HS-27A (cell line): ENCODE measurements around the gene FST.

ENCODE experiments used
- DNase-seq: peaks from one replicate; pipeline ENCODE4 v3.0.0-alpha.2; 2012; ENCODE audit warnings: low read depth, missing footprints

Gene FST, protein sequence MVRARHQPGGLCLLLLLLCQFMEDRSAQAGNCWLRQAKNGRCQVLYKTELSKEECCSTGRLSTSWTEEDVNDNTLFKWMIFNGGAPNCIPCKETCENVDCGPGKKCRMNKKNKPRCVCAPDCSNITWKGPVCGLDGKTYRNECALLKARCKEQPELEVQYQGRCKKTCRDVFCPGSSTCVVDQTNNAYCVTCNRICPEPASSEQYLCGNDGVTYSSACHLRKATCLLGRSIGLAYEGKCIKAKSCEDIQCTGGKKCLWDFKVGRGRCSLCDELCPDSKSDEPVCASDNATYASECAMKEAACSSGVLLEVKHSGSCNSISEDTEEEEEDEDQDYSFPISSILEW

DNA sequence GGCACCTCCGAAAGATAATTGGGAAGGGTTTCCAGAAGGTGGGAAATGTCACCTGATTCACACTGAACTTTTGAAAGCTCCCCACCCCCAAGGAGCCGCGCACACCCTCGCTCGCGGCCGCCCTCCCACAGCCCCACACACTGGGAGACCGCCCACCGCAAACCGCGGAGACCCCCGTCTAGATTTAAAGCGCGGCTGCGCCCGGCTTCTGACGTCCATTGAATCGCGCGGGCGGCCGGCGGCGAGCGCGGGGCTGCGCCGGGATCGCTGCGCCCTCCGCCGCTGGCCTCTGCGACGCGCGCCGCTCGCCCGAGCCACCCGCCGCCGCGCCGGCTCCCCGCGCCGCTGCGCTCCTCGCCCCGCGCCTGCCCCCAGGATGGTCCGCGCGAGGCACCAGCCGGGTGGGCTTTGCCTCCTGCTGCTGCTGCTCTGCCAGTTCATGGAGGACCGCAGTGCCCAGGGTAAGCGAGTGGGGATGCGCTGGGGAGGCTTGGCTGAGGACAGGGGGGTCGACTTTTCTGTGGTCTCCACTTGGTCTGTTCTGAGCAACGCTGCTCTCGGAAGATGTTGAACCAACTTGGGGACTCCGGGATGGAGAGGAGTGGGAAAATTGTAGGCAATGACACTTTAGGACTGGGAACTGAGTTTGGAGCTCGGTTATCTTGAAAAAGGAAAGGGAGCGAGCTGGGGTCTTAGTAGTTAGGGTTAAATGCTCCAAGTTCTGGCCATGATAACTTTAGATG, at the start of gene FST:
FST (plus strand) TSS at position 214 of the 743 bp plus-strand sequence; CDS start at position 377, 163 bp downstream.
- no peak for DNase-seq

GRCh38 chr5:53431665-53432064, 48.8 kb upstream of the FST start:
- no peak for DNase-seq

DNA sequence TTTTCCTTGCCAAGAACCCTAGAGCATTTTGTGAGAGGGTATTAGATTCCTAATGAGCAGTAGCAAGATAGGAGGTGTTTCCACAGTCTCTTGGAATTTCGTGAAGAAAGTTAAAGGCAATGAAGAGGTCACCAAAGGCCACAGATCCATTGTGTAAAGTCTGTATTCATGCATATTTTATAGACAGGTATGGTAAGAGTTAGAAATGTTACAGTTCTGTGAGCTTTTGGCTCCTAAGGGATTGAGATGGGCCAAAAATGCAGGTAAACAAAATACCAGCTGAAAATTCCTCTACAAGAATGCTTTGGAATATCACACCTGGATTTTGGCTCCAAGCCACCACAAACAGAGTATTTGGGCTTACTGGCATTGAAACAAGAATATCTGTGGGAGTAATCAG, 47.4 kb upstream of the FST start:
- DNase-seq, result no peak

- DNase-seq, result no peak
Observed at GRCh38 chr5:53434541-53434940, 45.9 kb upstream of the FST start.

DNA sequence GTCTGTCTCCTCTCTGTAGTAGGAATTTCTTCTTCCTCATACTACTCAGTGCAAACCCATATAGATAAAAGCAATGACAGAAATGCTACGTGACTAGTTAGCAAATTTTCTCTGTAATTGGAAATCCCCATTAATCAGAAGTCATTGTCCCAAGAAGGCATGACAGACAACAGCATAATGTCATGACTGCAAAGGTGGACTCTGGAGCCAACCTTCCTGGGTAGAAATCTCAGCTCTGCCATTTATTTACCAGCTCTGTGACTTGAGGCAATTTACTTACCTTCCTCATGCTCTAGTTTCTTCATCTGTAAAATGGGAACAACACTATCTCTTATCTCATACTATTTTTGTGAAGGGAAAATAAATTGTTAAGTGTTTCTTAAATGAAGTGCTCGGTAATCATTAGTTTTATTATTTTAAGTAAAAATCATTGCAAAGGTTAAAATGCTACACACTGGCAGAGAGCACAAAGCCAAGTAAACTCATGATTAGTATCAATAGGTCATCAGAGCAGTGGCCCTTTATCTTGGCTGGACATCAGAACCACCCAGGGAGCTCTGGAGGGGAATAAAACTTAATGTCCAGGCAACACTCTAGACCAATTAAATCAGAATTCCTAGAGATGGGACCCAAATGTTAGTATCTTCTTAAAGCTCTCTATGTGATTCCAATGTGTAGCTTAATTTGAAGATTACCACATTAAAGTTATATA, 43.8 kb upstream of the FST start:
- DNase-seq, result no peak

DNA sequence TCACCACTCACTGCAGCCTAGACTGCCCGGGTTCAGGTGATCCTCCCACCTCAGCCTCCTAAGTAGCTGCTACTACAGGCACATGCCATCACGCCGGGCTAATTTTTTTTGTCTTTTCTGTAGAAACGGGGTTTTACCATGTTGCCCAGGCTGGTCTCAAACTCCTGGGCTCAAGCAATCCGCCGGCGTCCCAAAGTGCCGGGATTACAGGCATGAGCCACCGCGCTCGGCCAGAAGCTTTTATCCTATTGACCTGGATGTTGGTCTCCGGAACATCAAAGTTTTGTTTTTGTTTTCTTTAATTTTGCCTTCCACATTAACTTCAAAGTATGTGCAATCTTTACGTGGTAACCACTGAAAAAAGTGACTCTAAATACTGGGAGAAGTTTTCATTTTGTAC, 42.4 kb upstream of the FST start:
- DNase-seq, result no peak

DNA sequence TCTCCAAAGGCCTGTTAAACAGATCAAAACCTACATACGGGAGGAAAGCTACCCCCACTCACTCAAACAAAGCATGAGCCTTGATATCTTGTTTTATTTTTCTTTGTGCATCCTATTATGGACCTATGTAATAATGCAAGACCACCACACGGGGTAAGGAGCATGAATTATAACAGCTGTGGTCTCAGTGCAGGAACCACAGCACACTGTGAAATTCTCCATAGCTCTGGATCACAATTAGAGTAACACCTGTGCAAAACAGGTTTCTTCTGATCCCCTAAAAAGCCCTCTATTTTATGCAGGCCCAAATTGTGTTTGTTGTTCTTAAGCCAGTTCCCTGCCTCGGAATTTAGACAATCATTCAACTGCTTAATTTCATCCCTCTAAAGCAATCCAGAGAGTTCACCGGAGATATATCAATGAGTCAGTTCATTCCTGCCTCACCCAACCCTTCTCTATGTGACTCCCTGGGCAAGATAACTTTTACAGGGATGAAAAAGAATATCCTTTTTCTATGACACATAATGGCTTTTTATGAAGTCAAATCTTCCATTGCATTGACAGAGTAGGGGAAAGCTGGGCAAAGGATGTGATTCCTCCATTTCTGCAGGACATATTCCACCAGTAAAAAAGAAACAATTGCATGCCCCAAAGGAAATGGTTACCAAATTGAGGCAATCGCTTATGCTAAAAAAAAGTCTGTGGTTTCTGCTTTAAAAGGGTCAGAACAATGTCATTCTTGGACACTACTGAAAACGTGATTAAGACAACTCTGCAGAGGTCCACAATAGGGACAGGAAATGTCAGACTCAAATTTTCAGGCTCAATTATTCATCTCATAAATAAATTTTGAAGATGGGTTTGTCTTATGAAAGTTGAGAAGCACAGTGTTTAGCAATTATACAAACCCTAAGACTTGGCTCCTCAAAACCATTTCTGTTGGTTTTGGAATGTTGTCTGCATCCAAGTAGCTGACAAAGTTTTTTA, 41.6 kb upstream of the FST start:
- DNase-seq, result no peak

- no peak for DNase-seq
Observed at GRCh38 chr5:53442961-53443360, 37.5 kb upstream of the FST start.

GRCh38 chr5:53445569-53445968, 34.9 kb upstream of the FST start:
- DNase-seq, result no peak

DNA sequence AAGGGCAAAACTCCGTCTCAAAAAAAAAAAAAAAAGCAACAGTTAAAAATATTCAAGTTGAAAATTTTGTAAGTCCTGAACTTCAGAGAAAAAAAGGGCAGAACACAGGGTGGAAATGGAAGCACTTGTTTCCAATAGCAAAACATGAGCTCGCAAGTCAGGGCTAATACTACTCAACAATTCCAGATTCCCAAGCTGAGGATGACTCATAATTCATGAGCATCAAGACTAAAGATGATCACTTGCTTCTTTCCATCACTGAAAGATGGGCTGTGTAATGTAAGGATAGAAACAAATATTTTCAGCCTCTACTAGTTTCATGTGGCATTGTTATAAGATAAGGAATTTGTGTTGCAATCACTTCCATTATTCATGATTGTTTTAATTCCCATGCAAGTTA, 33.5 kb upstream of the FST start:
- no peak for DNase-seq

GRCh38 chr5:53448851-53449250, 31.6 kb upstream of the FST start:
- no peak for DNase-seq

DNA sequence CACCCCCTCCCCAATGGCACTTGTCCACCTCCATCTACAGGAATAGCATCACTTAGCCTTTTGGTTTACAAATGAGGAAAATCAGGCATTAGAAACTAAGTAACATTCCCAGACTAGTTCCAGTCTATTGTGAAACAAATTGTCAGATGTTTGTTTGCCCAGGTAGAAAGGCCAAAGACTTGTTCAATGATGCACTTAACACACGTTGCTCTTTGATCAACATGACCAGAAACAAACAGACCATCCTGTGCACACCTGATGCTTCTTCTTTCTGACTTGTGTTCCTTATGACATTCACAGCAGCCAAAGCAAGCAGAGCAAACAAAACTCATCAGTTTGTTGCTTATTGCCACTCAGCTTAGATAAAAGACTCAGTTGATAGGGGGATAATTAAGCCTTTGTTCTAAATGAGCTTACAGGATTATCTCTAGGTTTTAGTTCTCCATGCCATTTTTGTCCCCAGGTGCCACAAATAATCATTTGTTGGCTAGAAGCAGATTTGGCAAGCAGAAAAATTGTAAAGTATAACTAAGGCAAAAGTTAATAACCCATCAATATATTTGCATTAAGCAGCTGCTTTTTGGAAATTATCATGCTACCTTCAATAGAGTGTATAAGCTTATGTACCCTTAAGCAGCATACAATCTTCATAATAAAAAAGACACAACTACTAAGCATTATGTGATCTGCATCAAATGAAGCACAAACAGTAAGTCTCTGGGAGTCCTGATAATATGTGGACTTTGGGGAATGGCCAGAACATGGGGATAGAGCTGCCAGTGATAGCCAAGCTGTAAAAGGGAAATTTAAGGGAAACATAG, 26.3 kb upstream of the FST start:
- no peak for DNase-seq

- no peak for DNase-seq
Observed at GRCh38 chr5:53454719-53455000, 25.8 kb upstream of the FST start.

DNA sequence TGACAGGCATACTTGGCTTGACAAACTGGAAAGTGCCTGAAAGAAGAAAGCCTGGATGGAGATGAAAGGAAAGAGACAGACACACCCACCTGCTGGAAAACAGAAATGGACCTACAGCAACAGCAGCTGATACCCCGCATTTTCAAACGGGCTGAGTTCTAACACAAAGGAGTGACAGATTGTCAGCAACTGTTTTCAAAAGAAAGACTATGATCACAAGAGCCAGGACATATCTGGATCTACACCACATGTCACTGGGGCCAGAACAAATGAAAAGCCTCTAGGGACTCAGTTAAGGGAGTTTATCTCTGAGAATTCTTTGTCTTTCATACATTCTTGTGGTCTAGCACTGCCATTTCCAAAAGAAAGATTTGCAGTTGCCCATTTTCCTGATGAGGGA, 24.1 kb upstream of the FST start:
- no peak for DNase-seq

- DNase-seq, result no peak
Observed at GRCh38 chr5:53463909-53464621, 16.4 kb upstream of the FST start.

GRCh38 chr5:53464722-53465121, 15.7 kb upstream of the FST start:
- DNase-seq, result no peak

GRCh38 chr5:53469946-53470687, 10.3 kb upstream of the FST start:
- no peak for DNase-seq

DNA sequence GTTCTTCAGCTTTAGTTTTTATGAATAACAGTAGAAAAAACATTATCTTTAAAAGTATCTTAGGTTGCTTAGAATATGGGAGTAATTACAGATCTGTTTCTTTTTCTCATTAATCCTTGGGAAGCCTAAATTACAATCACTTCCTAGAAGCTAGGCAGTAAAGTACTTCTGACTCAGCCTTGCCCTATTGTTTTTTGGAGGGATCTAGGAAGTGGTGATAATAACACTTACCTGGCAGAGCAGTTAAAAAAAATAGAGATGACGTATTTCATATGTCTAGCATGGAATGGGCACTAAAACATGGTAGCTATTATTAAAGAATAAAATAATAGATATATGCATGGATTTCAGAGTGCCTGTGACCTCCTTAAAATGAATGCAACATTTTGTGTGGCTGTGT, 8.2 kb upstream of the FST start:
- no peak for DNase-seq

- DNase-seq, result no peak
Observed at GRCh38 chr5:53472720-53473510, 7.5 kb upstream of the FST start.
